A673 (cell line): ENCODE measurements around the gene CEP95. TPM values are rescaled to one million over a fixed set of nuclear protein-coding genes. Genes with fewer than 3 reads are reported as not detected.

Source experiments
- BruUV-seq: library from RNA; stranded (reverse); fragments of 400-500 nt; replicated peaks from 2 replicates; lab custom pipeline; 2021; lab: Mats Ljungman, UMichigan
- CTCF ChIA-PET: fragments of 300-600 bp; sonication (Branson Sonifier 250); formaldehyde crosslinking; loops from one replicate; lab custom pipeline; 2022; ENCODE audit warnings: antibody characterized with exemption; lab: Charles Lee
- POLR2A ChIA-PET: fragments of 300-600 bp; sonication (Branson Sonifier 250); formaldehyde crosslinking; loops from one replicate; lab custom pipeline; 2022; ENCODE audit warnings: antibody characterized with exemption; ENCODE audit not compliant: low non-redundant PET; lab: Charles Lee
- DNase-seq: peaks from one replicate; pipeline ENCODE4 v3.0.0-alpha.2; 2015; ENCODE audit warnings: low spot score
- H3K27ac ChIP-seq: fragments of 200-600 bp; sonication (generic); 2 replicates; pipeline ENCODE4 v1.5.1; 2016; ENCODE audit warnings: mixed run types, low read depth, mild to moderate bottlenecking, mixed read lengths, antibody characterized with exemption, low read length; ENCODE audit not compliant: poor library complexity, severe bottlenecking
- H3K27me3 ChIP-seq: fragments of 200-600 bp; sonication (generic); replicated peaks from 2 replicates; pipeline ENCODE4 v1.6.1; 2017; ENCODE audit warnings: mixed run types, low read depth, mild to moderate bottlenecking, mixed read lengths, antibody characterized with exemption, low read length; ENCODE audit not compliant: insufficient read depth, poor library complexity
- H3K36me3 ChIP-seq: fragments of 200-600 bp; sonication (generic); 2 replicates; pipeline ENCODE4 v1.6.1; 2016; ENCODE audit warnings: mixed run types, mild to moderate bottlenecking, mixed read lengths, antibody characterized with exemption, low read length; ENCODE audit not compliant: insufficient read depth, poor library complexity, severe bottlenecking
- H3K4me1 ChIP-seq: fragments of 200-600 bp; sonication (generic); 2 replicates; pipeline ENCODE4 v1.6.1; 2017; ENCODE audit warnings: mixed run types, mild to moderate bottlenecking, mixed read lengths, antibody characterized with exemption, low read length; ENCODE audit not compliant: insufficient read depth, poor library complexity, severe bottlenecking
- H3K4me3 ChIP-seq: fragments of 200-600 bp; sonication (generic); 2 replicates; pipeline ENCODE4 v1.5.1; 2016; ENCODE audit warnings: low read depth, mixed run types, mild to moderate bottlenecking, mixed read lengths, low read length; ENCODE audit not compliant: poor library complexity, severe bottlenecking
- H3K9me3 ChIP-seq: fragments of 200-600 bp; sonication (generic); 2 replicates; pipeline ENCODE4 v1.6.1; 2016; ENCODE audit warnings: mixed run types, low read depth, mild to moderate bottlenecking, mixed read lengths, antibody characterized with exemption, low read length; ENCODE audit not compliant: poor library complexity, severe bottlenecking
- CTCF ChIP-seq: fragments of 300-800, 200-600 bp; sonication (generic); conservative IDR thresholded peaks from 2 replicates; pipeline ENCODE4 v1.5.1; 2017; ENCODE audit warnings: low read depth, mild to moderate bottlenecking, antibody characterized with exemption, low read length, moderate library complexity, mixed read lengths
- EZH2 ChIP-seq: fragments of 200-600 bp; sonication (generic); IDR thresholded peaks from 2 replicates; pipeline ENCODE4 v1.6.1; 2017; ENCODE audit warnings: borderline replicate concordance, low read depth, mild to moderate bottlenecking, mixed read lengths, antibody characterized with exemption, low read length; ENCODE audit not compliant: poor library complexity, severe bottlenecking
- intact Hi-C: fragments of 100-400 bp; cut with micrococcal nuclease; formaldehyde crosslinking; loops from one replicate; pipeline ENCODE4 v1.10.0; 2022; ENCODE audit not compliant: unreplicated experiment
- total RNA-seq: library from RNA; stranded (reverse); gene quantifications from 2 replicates; pipeline ENCODE4 v1.2.3, GENCODE V29; 2021

The CEP95 gene
- total RNA-seq, 1 experiment from 2014 or later: 66.8 TPM

GRCh38 chr17:64496348-64496785, 10.4 kb upstream of the CEP95 start:
- H3K27me3 ChIP-seq: no peaks in the 10 kb centered on the region
- peak overlapping the region; percentile 84 for H3K27ac ChIP-seq
- intact Hi-C loops: loop anchor here (5.0 kb wide), 1 partner anchor 74 kb away; no protein-coding TSS in a partner anchor
- DNase-seq: no peak
- ChIA-PET POLR2A (interaction anchor here (0.9 to 1.7 kb wide), 2 partner anchors 9 to 26 kb away, joined by 5 to 8 read pairs; no protein-coding TSS in a partner anchor), CTCF (interaction anchor here (0.9 to 1.5 kb wide), 2 partner anchors 76 to 214 kb away, joined by 4 read pairs; no protein-coding TSS in a partner anchor)
- no peak for TF ChIP-seq CTCF
- TF ChIP-seq EZH2: no peak
- H3K36me3 ChIP-seq: peaks cover 63% of the 10 kb centered on the region
- H3K9me3 ChIP-seq: no peaks in the 10 kb centered on the region
- H3K4me3 ChIP-seq: peak overlapping the region; percentile 88
- peaks cover 15% of the 10 kb centered on the region for H3K4me1 ChIP-seq
- no TSS peak for BruUV-seq

GRCh38 chr17:64496786-64497564, 9.8 kb upstream of the CEP95 start, which contains the start of gene POLG2:
TSS of gene POLG2 (minus strand) at chr17:64497054. CDS start at chr17:64496968, 86 bp downstream.
- peaks cover 15% of the 10 kb centered on the region for H3K4me1 ChIP-seq
- DNase-seq: peak; percentile 97
- no TSS peak for BruUV-seq
- intact Hi-C loops: loop anchor here (1.0 to 5.0 kb wide), 2 partner anchors 8 to 75 kb away; no protein-coding TSS in a partner anchor
- TF ChIP-seq EZH2 (no peak), CTCF (peak; percentile 58)
- ChIA-PET POLR2A (interaction anchor here (0.6 to 1.7 kb wide), 4 partner anchors 8 to 89 kb away, joined by 3 to 10 read pairs (median 6); partner anchors contain the start of gene CEP95), CTCF (interaction anchor here (0.9 to 1.5 kb wide), 2 partner anchors 77 to 215 kb away, joined by 4 read pairs; no protein-coding TSS in a partner anchor)
- no peaks in the 10 kb centered on the region for H3K27me3 ChIP-seq
- peaks cover 63% of the 10 kb centered on the region for H3K36me3 ChIP-seq
- no peaks in the 10 kb centered on the region for H3K9me3 ChIP-seq
- H3K4me3 ChIP-seq: peak within 1 kb of the TSS; percentile 88
- peak within 1 kb of the TSS; percentile 84 for H3K27ac ChIP-seq

GRCh38 chr17:64497565-64498035, 9.2 kb upstream of the CEP95 start:
- ChIA-PET CTCF (interaction anchor here (1.5 kb wide), 1 partner anchor 77 kb away, joined by 4 read pairs; no protein-coding TSS in a partner anchor), POLR2A (interaction anchor here (0.6 to 1.7 kb wide), 3 partner anchors 8 to 88 kb away, joined by 3 to 10 read pairs (median 8); partner anchors contain the start of gene CEP95)
- BruUV-seq: no TSS peak
- DNase-seq: no peak
- H3K4me3 ChIP-seq: peak overlapping the region; percentile 88
- H3K9me3 ChIP-seq: no peaks in the 10 kb centered on the region
- no peaks in the 10 kb centered on the region for H3K27me3 ChIP-seq
- intact Hi-C loops: loop anchor here (1.0 to 5.0 kb wide), 2 partner anchors 8 to 75 kb away; no protein-coding TSS in a partner anchor
- peaks cover 15% of the 10 kb centered on the region for H3K4me1 ChIP-seq
- TF ChIP-seq CTCF (no peak), EZH2 (no peak)
- H3K36me3 ChIP-seq: peaks cover 63% of the 10 kb centered on the region
- H3K27ac ChIP-seq: peak overlapping the region; percentile 84
